OCI-LY7 (cell line): ENCODE measurements around the gene SLC35F4. TPM values are rescaled to one million over a fixed set of nuclear protein-coding genes. Genes with fewer than 3 reads are reported as not detected.

Experiments used
- BruUV-seq: library from RNA; stranded (reverse); fragments of 400-500 nt; replicated peaks from 2 replicates; lab custom pipeline; 2021; lab: Mats Ljungman, UMichigan
- CTCF ChIA-PET: fragments of 300-600 bp; sonication (Branson Sonifier 250); formaldehyde crosslinking; loops from one replicate; lab custom pipeline; 2022; ENCODE audit warnings: antibody characterized with exemption; ENCODE audit not compliant: unreplicated experiment; lab: Charles Lee
- POLR2A ChIA-PET: fragments of 300-600 bp; sonication (Branson Sonifier 250); formaldehyde crosslinking; loops from one replicate; lab custom pipeline; 2022; ENCODE audit warnings: antibody characterized with exemption; lab: Charles Lee
- DNase-seq: peaks from one replicate; pipeline ENCODE4 v3.0.0-alpha.2; 2015; ENCODE audit warnings: low spot score
- H2AFZ ChIP-seq: fragments of 200-600 bp; sonication (generic), shearing (Covaris generic); 2 replicates; pipeline ENCODE4 v1.6.1; 2014; ENCODE audit warnings: mild to moderate bottlenecking, antibody characterized with exemption, low read length, moderate library complexity
- H3K27ac ChIP-seq: fragments of 200-600 bp; sonication (generic); 2 replicates; pipeline ENCODE4 v1.5.1; 2014; ENCODE audit warnings: mixed run types, low read depth, mild to moderate bottlenecking, moderate library complexity, low read length, inconsistent platforms; ENCODE audit not compliant: poor library complexity, severe bottlenecking
- H3K36me3 ChIP-seq: fragments of 200-600 bp; sonication (generic); 2 replicates; pipeline ENCODE4 v1.6.1; 2014; ENCODE audit warnings: mild to moderate bottlenecking, antibody characterized with exemption, low read length, moderate library complexity, mixed read lengths; ENCODE audit not compliant: insufficient read depth
- H3K4me1 ChIP-seq: fragments of 200-600 bp; sonication (generic); 2 replicates; pipeline ENCODE4 v1.5.1; 2014; ENCODE audit warnings: mild to moderate bottlenecking, low read length; ENCODE audit not compliant: insufficient read depth, poor library complexity, severe bottlenecking
- H3K4me2 ChIP-seq: fragments of 200-600 bp; sonication (generic); 2 replicates; pipeline ENCODE4 v1.6.1; 2014; ENCODE audit warnings: mild to moderate bottlenecking, low read length
- H3K4me3 ChIP-seq: fragments of 200-600 bp; sonication (generic); 2 replicates; pipeline ENCODE4 v1.5.1; 2014; ENCODE audit warnings: mild to moderate bottlenecking, low read depth, low read length; ENCODE audit not compliant: poor library complexity, severe bottlenecking
- H3K79me2 ChIP-seq: fragments of 200-600 bp; sonication (generic); 2 replicates; pipeline ENCODE4 v1.6.1; 2016; ENCODE audit warnings: low read depth, mild to moderate bottlenecking, low read length, moderate library complexity, mixed read lengths; ENCODE audit not compliant: insufficient read depth
- H3K9me2 ChIP-seq: fragments of 200-600 bp; sonication (generic); 2 replicates; pipeline ENCODE4 v1.6.1; 2016; ENCODE audit warnings: mild to moderate bottlenecking, low read length, mixed read lengths; ENCODE audit not compliant: insufficient read depth
- H3K9me3 ChIP-seq: fragments of 200-600 bp; sonication (generic); 2 replicates; pipeline ENCODE4 v1.6.1; 2014; ENCODE audit warnings: mild to moderate bottlenecking, mixed run types, low read length, mixed read lengths
- H4K20me1 ChIP-seq: fragments of 200-600 bp; sonication (generic); 2 replicates; pipeline ENCODE4 v1.6.1; 2014; ENCODE audit warnings: mild to moderate bottlenecking, antibody characterized with exemption, low read length, moderate library complexity, mixed read lengths; ENCODE audit not compliant: insufficient read depth
- CTCF ChIP-seq: fragments of 200-600 bp; sonication (generic); conservative IDR thresholded peaks from 2 replicates; pipeline ENCODE4 v1.5.1; 2014; ENCODE audit warnings: mild to moderate bottlenecking, antibody characterized with exemption, low read length, moderate library complexity, mixed read lengths
- EZH2phosphoT487 ChIP-seq: fragments of 200-600 bp; sonication (generic); IDR thresholded peaks from 2 replicates; pipeline ENCODE4 v1.6.1; 2018; ENCODE audit warnings: low read depth, borderline replicate concordance, mild to moderate bottlenecking, mixed run types, antibody characterized with exemption, low read length, moderate library complexity, mixed read lengths
- intact Hi-C: fragments of 100-400 bp; cut with micrococcal nuclease; formaldehyde crosslinking; loops from one replicate; pipeline ENCODE4 v1.10.0; 2022; ENCODE audit not compliant: unreplicated experiment
- total RNA-seq, 2 experiments: library from RNA; depleted of rRNA in 1 of 2; stranded (reverse); fragments of >200 nt in 1 of 2; shearing (Covaris generic) in 1 of 2; gene quantifications; 2 replicates each; pipeline ENCODE4 v1.2.3, GENCODE V29; 2014 to 2022

Gene SLC35F4
- total RNA-seq, 2 experiments from 2014 or later = not detected

GRCh38 chr14:57737598-57737997 is 128.3 kb downstream of the SLC35F4 start:
- no TSS peak for BruUV-seq
- intact Hi-C loops = no loop called here
- no peaks in the 10 kb centered on the region for H3K9me3 ChIP-seq
- no peaks in the 10 kb centered on the region for H3K79me2 ChIP-seq
- H3K27ac ChIP-seq = no peak overlapping the region
- H3K36me3 ChIP-seq = no peaks in the 10 kb centered on the region
- no peak for TF ChIP-seq CTCF
- no peak for TF ChIP-seq EZH2phosphoT487
- ChIA-PET CTCF (no interaction called here), POLR2A (no interaction called here)
- H3K4me2 ChIP-seq = no peak overlapping the region
- no peak overlapping the region for H2AFZ ChIP-seq
- no peaks in the 10 kb centered on the region for H3K9me2 ChIP-seq
- no peak for DNase-seq
- no peaks in the 10 kb centered on the region for H3K4me1 ChIP-seq
- H4K20me1 ChIP-seq = no peaks in the 10 kb centered on the region
- H3K4me3 ChIP-seq = no peak overlapping the region

GRCh38 chr14:57736391-57736790 is 129.5 kb downstream of the SLC35F4 start:
- Histone ChIP-seq H3K4me2 (no peak overlapping the region), H3K4me3 (no peak overlapping the region), H2AFZ (no peak overlapping the region), H3K27ac (no peak overlapping the region), H4K20me1 (no peaks in the 10 kb centered on the region), H3K36me3 (no peaks in the 10 kb centered on the region), H3K9me2 (no peaks in the 10 kb centered on the region), H3K9me3 (no peaks in the 10 kb centered on the region), H3K79me2 (no peaks in the 10 kb centered on the region), H3K4me1 (no peaks in the 10 kb centered on the region)
- no peak for DNase-seq
- BruUV-seq = no TSS peak
- no peak for TF ChIP-seq EZH2phosphoT487
- TF ChIP-seq CTCF = no peak
- ChIA-PET POLR2A (no interaction called here), CTCF (no interaction called here)
- intact Hi-C loops = no loop called here

- H3K4me1 ChIP-seq = no peaks in the 10 kb centered on the region
- intact Hi-C loops = no loop called here
- H3K9me2 ChIP-seq = no peaks in the 10 kb centered on the region
- ChIA-PET POLR2A (interaction anchor here (0.6 to 0.7 kb wide), 3 partner anchors 30 to 247 kb away, joined by 3 to 5 read pairs (median 3); no protein-coding TSS in a partner anchor), CTCF (no interaction called here)
- no peaks in the 10 kb centered on the region for H4K20me1 ChIP-seq
- H3K27ac ChIP-seq = no peak overlapping the region
- no peaks in the 10 kb centered on the region for H3K79me2 ChIP-seq
- no peak overlapping the region for H2AFZ ChIP-seq
- no TSS peak for BruUV-seq
- H3K4me2 ChIP-seq = no peak overlapping the region
- no peaks in the 10 kb centered on the region for H3K36me3 ChIP-seq
- no peak for TF ChIP-seq EZH2phosphoT487
- no peak for TF ChIP-seq CTCF
- H3K9me3 ChIP-seq = no peaks in the 10 kb centered on the region
- no peak overlapping the region for H3K4me3 ChIP-seq
- DNase-seq = no peak
Observed at GRCh38 chr14:57735276-57735675, 130.6 kb downstream of the SLC35F4 start.
